Sigmoid colon (tissue), 7 donors: Measurements from ENCODE around the gene RNF135. TPM values are rescaled to one million over a fixed set of nuclear protein-coding genes. Genes with fewer than 3 reads are reported as not detected.

Experiments
- DNase-seq: peaks from one replicate; pipeline ENCODE4 v3.0.0-alpha.2; 2019
- H3K27ac ChIP-seq, 4 donors: fragments of 200-600 bp; sonication (generic); one replicate each; pipeline ENCODE4 v1.5.1; 2016 to 2019; ENCODE audit warnings: mild to moderate bottlenecking in 1 of 4
- H3K27me3 ChIP-seq, 3 donors: fragments of 200-600 bp; sonication (generic); one replicate each; pipeline ENCODE4 v1.5.1; 2019; ENCODE audit warnings: mild to moderate bottlenecking in 1 of 3
- H3K36me3 ChIP-seq, 4 donors: fragments of 200-600 bp; sonication (generic); one replicate each; pipeline ENCODE4 v1.5.1; 2016 to 2019
- H3K4me1 ChIP-seq, 4 donors: fragments of 200-600 bp; sonication (generic); one replicate each; pipeline ENCODE4 v1.5.1; 2017 to 2019
- H3K4me3 ChIP-seq, 4 donors: fragments of 200-600 bp; sonication (generic); one replicate each; pipeline ENCODE4 v1.5.1; 2017 to 2019; ENCODE audit warnings: mild to moderate bottlenecking in 2 of 4, moderate library complexity in 1 of 4
- H3K9me3 ChIP-seq, 4 donors: fragments of 200-600 bp in 3 of 4; sonication (generic) in 3 of 4; one replicate each; pipeline versions ENCODE4 v1.5.1 to v1.6.1; 2013 to 2019
- CTCF ChIP-seq, 4 experiments: fragments of 450-650 bp in 3 of 4; fragments of 200-600 bp in 1 of 4; IDR thresholded peaks; one replicate each; pipeline ENCODE4 v1.5.1; 2016 to 2019; ENCODE audit warnings: antibody characterized with exemption in 4 of 4, mild to moderate bottlenecking in 3 of 4, moderate library complexity in 2 of 4
- EP300 ChIP-seq, 4 donors: sonication (generic); formaldehyde crosslinking; IDR thresholded peaks; one replicate each; pipeline ENCODE4 v1.6.1; 2017; ENCODE audit warnings: antibody characterized with exemption in 4 of 4
- POLR2A ChIP-seq, 2 donors: fragments of 450-650 bp; IDR thresholded peaks; one replicate each; pipeline ENCODE4 v1.6.1; 2016; ENCODE audit warnings: antibody characterized with exemption in 2 of 2, mild to moderate bottlenecking in 2 of 2, moderate library complexity in 2 of 2
- POLR2AphosphoS5 ChIP-seq, 4 donors: sonication (generic); formaldehyde crosslinking; IDR thresholded peaks; one replicate each; pipeline ENCODE4 v1.6.1; 2017; ENCODE audit warnings: antibody characterized with exemption in 4 of 4
- WGBS, 2 donors: extraction: QIAGEN DNeasy Blood & Tissue Kit; methylation state at CpG; one replicate each; pipeline ENCODE4 v1.1.7; 2013; 5-methylcytosine and 5-hydroxymethylcytosine counted together
- intact Hi-C: fragments of 100-400 bp; cut with DNase I; formaldehyde crosslinking; loops from one replicate; pipeline ENCODE4 v1.15.1; 2023
- polyA plus RNA-seq, 3 donors: library from polyadenylated mRNA; stranded (reverse); fragments of 200-250 nt; gene quantifications; one replicate each; pipeline ENCODE4 v1.2.3, GENCODE V29; 2013
- total RNA-seq, 4 donors: library from RNA; depleted of rRNA; stranded (reverse); fragments of >200 nt; gene quantifications; one replicate each; pipeline ENCODE4 v1.1.0, GENCODE V29; 2016
- donor health status: healthy with polysubstance abuse.
- donor health status: Bipolar disorder and iron deficiency.
- donor health status: healthy.

The RNF135 gene
- total and polyA plus RNA-seq, 7 donors = 13.0 to 28.2 (median 19.0) TPM

GRCh38 chr17:30992551-30992950 lies 21.7 kb downstream of the RNF135 start:
- H3K4me1 ChIP-seq = no peaks in the 10 kb centered on the region
- WGBS, 2 donors = 96 to 98% methylated on average over 3 of the region's 3 CpGs
- no peaks in the 10 kb centered on the region for H3K9me3 ChIP-seq
- no peak overlapping the region for H3K27ac ChIP-seq
- no peaks in the 10 kb centered on the region for H3K27me3 ChIP-seq
- intact Hi-C loops = no loop called here
- no peak overlapping the region for H3K4me3 ChIP-seq
- TF ChIP-seq POLR2A (IDR thresholded peaks at IDR 0.05) (no peak), POLR2AphosphoS5 (IDR thresholded peaks at IDR 0.05) (no peak), CTCF (IDR thresholded peaks at IDR 0.05) (no peak), EP300 (IDR thresholded peaks at IDR 0.05) (no peak)
- peaks cover 4 to 78% (median 14%) of the 10 kb centered on the region in 4 donors for H3K36me3 ChIP-seq
- no peak for DNase-seq

- DNase-seq = no peak
- H3K27me3 ChIP-seq = no peaks in the 10 kb centered on the region
- H3K4me3 ChIP-seq = no peak overlapping the region
- H3K27ac ChIP-seq = no peak overlapping the region
- intact Hi-C loops = no loop called here
- no peaks in the 10 kb centered on the region for H3K9me3 ChIP-seq
- H3K36me3 ChIP-seq = peaks cover 6 to 88% (median 24%) of the 10 kb centered on the region in 4 donors
- TF ChIP-seq POLR2AphosphoS5 (IDR thresholded peaks at IDR 0.05) (no peak), CTCF (IDR thresholded peaks at IDR 0.05) (no peak), EP300 (IDR thresholded peaks at IDR 0.05) (no peak), POLR2A (IDR thresholded peaks at IDR 0.05) (no peak)
- WGBS, 2 donors = 94 to 95% methylated on average over 3 of the region's 3 CpGs
- H3K4me1 ChIP-seq = no peaks in the 10 kb centered on the region
These were observed 24.5 kb downstream of the RNF135 start for GRCh38 chr17:30995347-30995746.

DNA sequence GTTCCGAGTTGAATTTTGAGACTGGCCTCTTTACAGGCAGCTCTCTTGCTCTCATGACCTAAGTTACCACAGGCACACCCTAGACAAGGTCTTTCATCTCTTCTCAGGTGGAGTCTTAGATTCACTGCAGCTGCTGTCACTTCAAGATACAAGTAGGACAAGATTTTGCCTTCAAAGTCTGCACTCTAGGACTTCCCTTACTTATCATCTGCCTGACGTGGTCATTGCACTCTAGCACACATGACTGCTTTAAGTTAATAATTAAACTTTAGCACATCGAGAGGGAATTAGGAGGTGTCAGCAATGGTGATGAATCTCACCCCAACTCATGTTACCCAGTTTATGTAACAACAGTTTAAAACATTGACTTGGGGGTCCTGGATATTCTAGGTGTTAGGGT lies 25.6 kb downstream of the RNF135 start:
- WGBS, 2 donors = 41 to 72% methylated on average over 3 of the region's 3 CpGs
- no peaks in the 10 kb centered on the region for H3K27me3 ChIP-seq
- no peak overlapping the region for H3K27ac ChIP-seq
- no peaks in the 10 kb centered on the region for H3K4me1 ChIP-seq
- intact Hi-C loops = no loop called here
- no peak overlapping the region for H3K4me3 ChIP-seq
- DNase-seq = no peak
- TF ChIP-seq EP300 (IDR thresholded peaks at IDR 0.05) = no peak
- TF ChIP-seq POLR2AphosphoS5 (IDR thresholded peaks at IDR 0.05) = no peak
- no peak for TF ChIP-seq CTCF (IDR thresholded peaks at IDR 0.05)
- TF ChIP-seq POLR2A (IDR thresholded peaks at IDR 0.05) = no peak
- H3K36me3 ChIP-seq = peaks cover 6 to 85% (median 24%) of the 10 kb centered on the region in 4 donors
- H3K9me3 ChIP-seq = no peaks in the 10 kb centered on the region

DNA sequence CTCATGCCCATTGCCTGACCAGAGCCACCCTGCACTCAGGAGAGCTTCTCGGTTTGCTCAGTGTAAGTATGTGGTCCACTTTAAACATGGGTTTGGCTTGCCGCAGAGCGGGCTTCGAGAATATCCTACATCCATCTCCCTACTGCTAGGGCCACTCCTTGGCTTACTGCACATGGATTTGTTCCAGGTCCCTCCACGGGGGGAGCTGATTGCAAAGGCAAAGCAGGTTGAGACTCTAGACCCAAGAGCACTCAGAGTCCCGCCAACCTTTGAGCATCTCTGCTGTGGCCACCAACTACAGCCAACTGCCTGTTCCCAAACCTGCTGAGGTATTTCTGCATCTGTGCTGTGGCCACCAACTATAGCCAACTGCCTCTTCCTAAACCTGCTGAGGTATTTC lies 26.4 kb downstream of the RNF135 start:
- H3K27me3 ChIP-seq = no peaks in the 10 kb centered on the region
- peaks cover 6 to 82% (median 24%) of the 10 kb centered on the region in 4 donors for H3K36me3 ChIP-seq
- intact Hi-C loops = no loop called here
- H3K4me1 ChIP-seq = no peaks in the 10 kb centered on the region
- WGBS, 2 donors = 96 to 97% methylated on average over 6 of the region's 6 CpGs
- H3K4me3 ChIP-seq = no peak overlapping the region
- DNase-seq = no peak
- H3K9me3 ChIP-seq = no peaks in the 10 kb centered on the region
- TF ChIP-seq CTCF (IDR thresholded peaks at IDR 0.05) (no peak), EP300 (IDR thresholded peaks at IDR 0.05) (no peak)
- no peak overlapping the region for H3K27ac ChIP-seq

- H3K4me1 ChIP-seq = no peaks in the 10 kb centered on the region
- no peaks in the 10 kb centered on the region for H3K9me3 ChIP-seq
- no peaks in the 10 kb centered on the region for H3K27me3 ChIP-seq
- intact Hi-C loops = no loop called here
- no peak overlapping the region for H3K27ac ChIP-seq
- TF ChIP-seq POLR2A (IDR thresholded peaks at IDR 0.05) (no peak), POLR2AphosphoS5 (IDR thresholded peaks at IDR 0.05) (no peak), EP300 (IDR thresholded peaks at IDR 0.05) (no peak), CTCF (IDR thresholded peaks at IDR 0.05) (no peak)
- no peak overlapping the region for H3K4me3 ChIP-seq
- 31 to 74% methylated on average over 5 of the region's 5 CpGs for WGBS, 2 donors
- no peak for DNase-seq
- peaks cover 6 to 84% (median 24%) of the 10 kb centered on the region in 4 donors for H3K36me3 ChIP-seq
These were observed 27.0 kb downstream of the RNF135 start for GRCh38 chr17:30997842-30998241.
